OCI-LY3 (cell line): ENCODE data around the gene ITPR1.
A peak's percentile ranks its signal among the peaks of the same experiment; 100 is the strongest.

Experiments used
- H2AFZ ChIP-seq: fragments of 200-600, 300-600 bp; shearing (Covaris generic); 2 replicates; pipeline ENCODE4 v1.6.0; 2014; ENCODE audit warnings: antibody characterized with exemption, low read depth, low read length
- H3K27ac ChIP-seq: fragments of 200-600, 300-600 bp; sonication (generic); 2 replicates; pipeline ENCODE4 v1.5.1; 2014; ENCODE audit warnings: mild to moderate bottlenecking, low read length, moderate library complexity, mixed read lengths
- H3K27me3 ChIP-seq: fragments of 200-600, 300-600 bp; sonication (generic); 2 replicates; pipeline ENCODE4 v1.6.1; 2014; ENCODE audit warnings: low read depth, low read length, mixed read lengths
- H3K36me3 ChIP-seq: fragments of 200-600, 300-600 bp; sonication (generic); replicated peaks from 2 replicates; pipeline ENCODE3; 2014; ENCODE audit warnings: low read depth, low read length, mixed read lengths
- H3K4me1 ChIP-seq: fragments of 300-600, 200-600 bp; sonication (generic); 2 replicates; pipeline ENCODE4 v1.6.1; 2014; ENCODE audit warnings: low read length, mixed read lengths
- H3K4me2 ChIP-seq: fragments of 200-600, 300-600 bp; sonication (generic); 2 replicates; pipeline ENCODE4 v1.6.1; 2014; ENCODE audit warnings: low read length, mixed read lengths
- H3K4me3 ChIP-seq: fragments of 300-600, 200-600 bp; sonication (generic); 2 replicates; pipeline ENCODE4 v1.5.1; 2014; ENCODE audit warnings: antibody characterized with exemption, mild to moderate bottlenecking, low read length, moderate library complexity
- H3K79me2 ChIP-seq: fragments of 300-600, 200-600 bp; shearing (Covaris generic); 2 replicates; pipeline ENCODE4 v1.6.1; 2014; ENCODE audit warnings: mild to moderate bottlenecking, low read length, mixed read lengths
- H3K9ac ChIP-seq: fragments of 300-600, 200-600 bp; shearing (Covaris generic); 2 replicates; pipeline ENCODE4 v1.6.0; 2014; ENCODE audit warnings: mild to moderate bottlenecking, low read length, moderate library complexity
- H3K9me3 ChIP-seq: fragments of 200-600, 300-600 bp; shearing (Covaris generic); 2 replicates; pipeline ENCODE4 v1.6.1; 2014; ENCODE audit warnings: low read length, mixed read lengths; ENCODE audit not compliant: insufficient read depth
- H4K20me1 ChIP-seq: fragments of 200-600, 300-600 bp; sonication (generic); 2 replicates; pipeline ENCODE4 v1.6.1; 2016; ENCODE audit warnings: low read length, mixed read lengths; ENCODE audit not compliant: insufficient read depth
- CTCF ChIP-seq: fragments of 200-600, 300-600 bp; sonication (generic); IDR thresholded peaks from 2 replicates; pipeline ENCODE4 v1.5.1; 2014; ENCODE audit warnings: antibody characterized with exemption, low read length, low read depth
- EZH2phosphoT487 ChIP-seq: fragments of 200-600 bp; shearing (Covaris generic); IDR thresholded peaks from 2 replicates; pipeline ENCODE4 v1.6.1; 2018; ENCODE audit warnings: antibody characterized with exemption, mixed run types, low read depth

ITPR1 gene

GRCh38 chr3:4494895-4495264, 1.7 kb downstream of the ITPR1 start:
- H3K79me2 ChIP-seq = no peaks in the 10 kb centered on the region
- H3K27me3 ChIP-seq = peaks cover 23% of the 10 kb centered on the region
- TF ChIP-seq CTCF (no peak), EZH2phosphoT487 (no peak)
- peak overlapping the region; percentile 61; the same call in 1 of the 2 replicates for H3K9ac ChIP-seq
- no peaks in the 10 kb centered on the region for H3K36me3 ChIP-seq
- H3K4me1 ChIP-seq = peaks cover 31% of the 10 kb centered on the region
- H3K27ac ChIP-seq = no peak overlapping the region
- H4K20me1 ChIP-seq = peaks cover 3% of the 10 kb centered on the region; the same call in 1 of the 2 replicates
- H2AFZ ChIP-seq = no peak overlapping the region
- peak overlapping the region; percentile 98 for H3K4me2 ChIP-seq
- H3K4me3 ChIP-seq = peak overlapping the region; percentile 87
- H3K9me3 ChIP-seq = no peaks in the 10 kb centered on the region

GRCh38 chr3:4495294-4496086, 2.3 kb downstream of the ITPR1 start:
- H4K20me1 ChIP-seq = peaks cover 3% of the 10 kb centered on the region; the same call in 1 of the 2 replicates

GRCh38 chr3:4496087-4496452, 2.9 kb downstream of the ITPR1 start:
- no peak overlapping the region for H3K4me3 ChIP-seq
- H3K27me3 ChIP-seq = peaks cover 13% of the 10 kb centered on the region
- no peak overlapping the region for H3K27ac ChIP-seq
- no peaks in the 10 kb centered on the region for H3K9me3 ChIP-seq
- no peak overlapping the region for H2AFZ ChIP-seq
- no peaks in the 10 kb centered on the region for H3K36me3 ChIP-seq
- peak overlapping the region; percentile 98; the same call in 1 of the 2 replicates for H3K4me2 ChIP-seq
- H3K9ac ChIP-seq = no peak overlapping the region
- no peaks in the 10 kb centered on the region for H3K79me2 ChIP-seq
- H3K4me1 ChIP-seq = peaks cover 31% of the 10 kb centered on the region
- H4K20me1 ChIP-seq = peaks cover 3% of the 10 kb centered on the region; the same call in 1 of the 2 replicates
- TF ChIP-seq EZH2phosphoT487 (no peak), CTCF (no peak)

More at GRCh38 chr3:4495294-4496086, 2.3 kb downstream of the ITPR1 start:
- TF ChIP-seq EZH2phosphoT487 (no peak), CTCF (no peak)
- peak overlapping the region; percentile 87 for H3K4me3 ChIP-seq
- no peak overlapping the region for H3K27ac ChIP-seq
- no peaks in the 10 kb centered on the region for H3K9me3 ChIP-seq
- no peaks in the 10 kb centered on the region for H3K36me3 ChIP-seq
- H2AFZ ChIP-seq = no peak overlapping the region
- H3K4me2 ChIP-seq = peak overlapping the region; percentile 98
- no peaks in the 10 kb centered on the region for H3K79me2 ChIP-seq
- peaks cover 18% of the 10 kb centered on the region for H3K27me3 ChIP-seq
- peaks cover 31% of the 10 kb centered on the region for H3K4me1 ChIP-seq
- H3K9ac ChIP-seq = no peak overlapping the region

- peaks cover 4% of the 10 kb centered on the region; the same call in 1 of the 2 replicates for H3K27me3 ChIP-seq
- H3K27ac ChIP-seq = no peak overlapping the region
- H3K4me3 ChIP-seq = no peak overlapping the region
- TF ChIP-seq EZH2phosphoT487 (no peak), CTCF (no peak)
- no peaks in the 10 kb centered on the region for H3K9me3 ChIP-seq
- H4K20me1 ChIP-seq = peaks cover 3% of the 10 kb centered on the region; the same call in 1 of the 2 replicates
- no peaks in the 10 kb centered on the region for H3K79me2 ChIP-seq
- no peak overlapping the region for H3K9ac ChIP-seq
- H3K36me3 ChIP-seq = no peaks in the 10 kb centered on the region
- H3K4me1 ChIP-seq = peaks cover 26% of the 10 kb centered on the region
- H2AFZ ChIP-seq = no peak overlapping the region
- no peak overlapping the region for H3K4me2 ChIP-seq
Observed at GRCh38 chr3:4497005-4497692, 4.0 kb downstream of the ITPR1 start.
